OCI-LY7 (cell line): Measurements from ENCODE around the gene SLC5A10. TPM values are rescaled to one million over a fixed set of nuclear protein-coding genes. Genes with fewer than 3 reads are reported as not detected.

Experiments
- BruUV-seq: library from RNA; stranded (reverse); fragments of 400-500 nt; replicated peaks from 2 replicates; lab custom pipeline; 2021; lab: Mats Ljungman, UMichigan
- CTCF ChIA-PET: fragments of 300-600 bp; sonication (Branson Sonifier 250); formaldehyde crosslinking; loops from one replicate; lab custom pipeline; 2022; ENCODE audit warnings: antibody characterized with exemption; ENCODE audit not compliant: unreplicated experiment; lab: Charles Lee
- POLR2A ChIA-PET: fragments of 300-600 bp; sonication (Branson Sonifier 250); formaldehyde crosslinking; loops from one replicate; lab custom pipeline; 2022; ENCODE audit warnings: antibody characterized with exemption; lab: Charles Lee
- DNase-seq: peaks from one replicate; pipeline ENCODE4 v3.0.0-alpha.2; 2015; ENCODE audit warnings: low spot score
- H2AFZ ChIP-seq: fragments of 200-600 bp; sonication (generic), shearing (Covaris generic); 2 replicates; pipeline ENCODE4 v1.6.1; 2014; ENCODE audit warnings: mild to moderate bottlenecking, antibody characterized with exemption, low read length, moderate library complexity
- H3K27ac ChIP-seq: fragments of 200-600 bp; sonication (generic); 2 replicates; pipeline ENCODE4 v1.5.1; 2014; ENCODE audit warnings: mixed run types, low read depth, mild to moderate bottlenecking, moderate library complexity, low read length, inconsistent platforms; ENCODE audit not compliant: poor library complexity, severe bottlenecking
- H3K36me3 ChIP-seq: fragments of 200-600 bp; sonication (generic); 2 replicates; pipeline ENCODE4 v1.6.1; 2014; ENCODE audit warnings: mild to moderate bottlenecking, antibody characterized with exemption, low read length, moderate library complexity, mixed read lengths; ENCODE audit not compliant: insufficient read depth
- H3K4me1 ChIP-seq: fragments of 200-600 bp; sonication (generic); 2 replicates; pipeline ENCODE4 v1.5.1; 2014; ENCODE audit warnings: mild to moderate bottlenecking, low read length; ENCODE audit not compliant: insufficient read depth, poor library complexity, severe bottlenecking
- H3K4me2 ChIP-seq: fragments of 200-600 bp; sonication (generic); 2 replicates; pipeline ENCODE4 v1.6.1; 2014; ENCODE audit warnings: mild to moderate bottlenecking, low read length
- H3K4me3 ChIP-seq: fragments of 200-600 bp; sonication (generic); 2 replicates; pipeline ENCODE4 v1.5.1; 2014; ENCODE audit warnings: mild to moderate bottlenecking, low read depth, low read length; ENCODE audit not compliant: poor library complexity, severe bottlenecking
- H3K79me2 ChIP-seq: fragments of 200-600 bp; sonication (generic); 2 replicates; pipeline ENCODE4 v1.6.1; 2016; ENCODE audit warnings: low read depth, mild to moderate bottlenecking, low read length, moderate library complexity, mixed read lengths; ENCODE audit not compliant: insufficient read depth
- H3K9me2 ChIP-seq: fragments of 200-600 bp; sonication (generic); 2 replicates; pipeline ENCODE4 v1.6.1; 2016; ENCODE audit warnings: mild to moderate bottlenecking, low read length, mixed read lengths; ENCODE audit not compliant: insufficient read depth
- H3K9me3 ChIP-seq: fragments of 200-600 bp; sonication (generic); 2 replicates; pipeline ENCODE4 v1.6.1; 2014; ENCODE audit warnings: mild to moderate bottlenecking, mixed run types, low read length, mixed read lengths
- H4K20me1 ChIP-seq: fragments of 200-600 bp; sonication (generic); 2 replicates; pipeline ENCODE4 v1.6.1; 2014; ENCODE audit warnings: mild to moderate bottlenecking, antibody characterized with exemption, low read length, moderate library complexity, mixed read lengths; ENCODE audit not compliant: insufficient read depth
- EZH2phosphoT487 ChIP-seq: fragments of 200-600 bp; sonication (generic); IDR thresholded peaks from 2 replicates; pipeline ENCODE4 v1.6.1; 2018; ENCODE audit warnings: low read depth, borderline replicate concordance, mild to moderate bottlenecking, mixed run types, antibody characterized with exemption, low read length, moderate library complexity, mixed read lengths
- intact Hi-C: fragments of 100-400 bp; cut with micrococcal nuclease; formaldehyde crosslinking; loops from one replicate; pipeline ENCODE4 v1.10.0; 2022; ENCODE audit not compliant: unreplicated experiment
- total RNA-seq, 2 experiments: library from RNA; depleted of rRNA in 1 of 2; stranded (reverse); fragments of >200 nt in 1 of 2; shearing (Covaris generic) in 1 of 2; gene quantifications; 2 replicates each; pipeline ENCODE4 v1.2.3, GENCODE V29; 2014 to 2022
- TF ChIP-seq, protein P1 (sequence below): fragments of 200-600 bp; sonication (generic); conservative IDR thresholded peaks from 2 replicates; pipeline ENCODE4 v1.5.1; 2014; ENCODE audit warnings: mild to moderate bottlenecking, antibody characterized with exemption, low read length, moderate library complexity, mixed read lengths

SLC5A10 gene
- total RNA-seq, 2 experiments from 2014 or later, result not detected

DNA sequence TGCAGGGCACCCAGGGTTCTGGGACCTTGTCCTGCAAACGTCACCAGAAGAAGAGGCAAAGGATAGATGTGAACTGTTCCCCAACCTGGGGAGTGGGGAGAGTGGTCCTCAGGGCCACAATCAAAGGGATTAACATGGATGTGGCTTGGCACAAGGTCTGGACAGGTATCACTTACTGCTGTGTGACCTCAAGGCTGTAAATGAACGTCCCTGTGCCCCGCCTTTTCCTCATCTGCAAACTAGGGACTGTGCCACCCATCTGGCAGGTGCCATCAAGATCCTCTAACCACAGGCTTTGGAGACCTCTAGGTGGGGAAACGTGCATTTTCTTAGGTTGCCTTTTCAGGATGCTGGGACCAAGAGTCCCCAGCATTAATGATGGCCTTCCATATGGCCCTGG is 25.1 kb downstream of the SLC5A10 start:
- no peak for TF ChIP-seq EZH2phosphoT487
- TF ChIP-seq, protein P1, sequence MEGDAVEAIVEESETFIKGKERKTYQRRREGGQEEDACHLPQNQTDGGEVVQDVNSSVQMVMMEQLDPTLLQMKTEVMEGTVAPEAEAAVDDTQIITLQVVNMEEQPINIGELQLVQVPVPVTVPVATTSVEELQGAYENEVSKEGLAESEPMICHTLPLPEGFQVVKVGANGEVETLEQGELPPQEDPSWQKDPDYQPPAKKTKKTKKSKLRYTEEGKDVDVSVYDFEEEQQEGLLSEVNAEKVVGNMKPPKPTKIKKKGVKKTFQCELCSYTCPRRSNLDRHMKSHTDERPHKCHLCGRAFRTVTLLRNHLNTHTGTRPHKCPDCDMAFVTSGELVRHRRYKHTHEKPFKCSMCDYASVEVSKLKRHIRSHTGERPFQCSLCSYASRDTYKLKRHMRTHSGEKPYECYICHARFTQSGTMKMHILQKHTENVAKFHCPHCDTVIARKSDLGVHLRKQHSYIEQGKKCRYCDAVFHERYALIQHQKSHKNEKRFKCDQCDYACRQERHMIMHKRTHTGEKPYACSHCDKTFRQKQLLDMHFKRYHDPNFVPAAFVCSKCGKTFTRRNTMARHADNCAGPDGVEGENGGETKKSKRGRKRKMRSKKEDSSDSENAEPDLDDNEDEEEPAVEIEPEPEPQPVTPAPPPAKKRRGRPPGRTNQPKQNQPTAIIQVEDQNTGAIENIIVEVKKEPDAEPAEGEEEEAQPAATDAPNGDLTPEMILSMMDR, result no peak
- H3K79me2 ChIP-seq, result no peaks in the 10 kb centered on the region
- no peaks in the 10 kb centered on the region for H3K9me2 ChIP-seq
- no peak overlapping the region for H3K27ac ChIP-seq
- H3K4me3 ChIP-seq, result no peak overlapping the region
- intact Hi-C loops, result no loop called here
- no TSS peak for BruUV-seq
- H4K20me1 ChIP-seq, result no peaks in the 10 kb centered on the region
- no peak overlapping the region for H3K4me2 ChIP-seq
- H3K36me3 ChIP-seq, result no peaks in the 10 kb centered on the region
- no peaks in the 10 kb centered on the region for H3K9me3 ChIP-seq
- H3K4me1 ChIP-seq, result no peaks in the 10 kb centered on the region
- CTCF ChIA-PET, result no interaction called here
- POLR2A ChIA-PET, result no interaction called here
- DNase-seq, result no peak
- no peak overlapping the region for H2AFZ ChIP-seq

GRCh38 chr17:18977646-18978045 is 25.7 kb downstream of the SLC5A10 start:
- no peaks in the 10 kb centered on the region for H3K9me2 ChIP-seq
- H3K27ac ChIP-seq, result no peak overlapping the region
- no peak overlapping the region for H2AFZ ChIP-seq
- H3K4me3 ChIP-seq, result no peak overlapping the region
- intact Hi-C loops, result no loop called here
- H3K79me2 ChIP-seq, result no peaks in the 10 kb centered on the region
- no peaks in the 10 kb centered on the region for H3K9me3 ChIP-seq
- ChIA-PET POLR2A (no interaction called here), CTCF (no interaction called here)
- no peaks in the 10 kb centered on the region for H3K36me3 ChIP-seq
- H3K4me1 ChIP-seq, result no peaks in the 10 kb centered on the region
- H4K20me1 ChIP-seq, result no peaks in the 10 kb centered on the region
- DNase-seq, result no peak
- no TSS peak for BruUV-seq
- TF ChIP-seq, protein P1, result no peak
- no peak for TF ChIP-seq EZH2phosphoT487
- H3K4me2 ChIP-seq, result no peak overlapping the region

GRCh38 chr17:18978050-18978449 is 26.1 kb downstream of the SLC5A10 start:
- Histone ChIP-seq H3K4me2 (no peak overlapping the region), H3K4me1 (no peaks in the 10 kb centered on the region), H3K36me3 (no peaks in the 10 kb centered on the region), H2AFZ (no peak overlapping the region), H3K9me2 (no peaks in the 10 kb centered on the region), H3K27ac (no peak overlapping the region), H3K9me3 (no peaks in the 10 kb centered on the region), H4K20me1 (no peaks in the 10 kb centered on the region), H3K79me2 (no peaks in the 10 kb centered on the region), H3K4me3 (no peak overlapping the region)
- ChIA-PET POLR2A (no interaction called here), CTCF (no interaction called here)
- DNase-seq, result no peak
- BruUV-seq, result no TSS peak
- intact Hi-C loops, result no loop called here
- TF ChIP-seq, protein P1, result no peak
- no peak for TF ChIP-seq EZH2phosphoT487
